ENCODE results near the gene PFKFB4.
A peak's percentile ranks its signal among the peaks of the same experiment; 100 is the strongest.

Gene PFKFB4

GRCh38 chr3:48516571-48516970, 40.0 kb downstream of the PFKFB4 start:
- no peak overlapping the region for H3K4me3 ChIP-seq (ENCODE audit: low read length)
- no peak for DNase-seq (ENCODE audit: low read depth)
- TF ChIP-seq CTCF (IDR thresholded peaks at IDR 0.05; ENCODE audit: insufficient read depth, low read depth, low read length, missing control alignments), result no peak

GRCh38 chr3:48514431-48515227, 42.0 kb downstream of the PFKFB4 start:
- H3K4me3 ChIP-seq (ENCODE audit: low read length), result no peak overlapping the region
- no peak for DNase-seq (ENCODE audit: low read depth)
- TF ChIP-seq CTCF (IDR thresholded peaks at IDR 0.05; ENCODE audit: insufficient read depth, low read depth, low read length, missing control alignments), result no peak

- no peak overlapping the region for H3K4me3 ChIP-seq (ENCODE audit: low read length)
- TF ChIP-seq CTCF (IDR thresholded peaks at IDR 0.05; ENCODE audit: insufficient read depth, low read depth, low read length, missing control alignments), result no peak
- no peak for DNase-seq (ENCODE audit: low read depth)
Observed at GRCh38 chr3:48511551-48511950, 45.1 kb downstream of the PFKFB4 start.

GRCh38 chr3:48507256-48508061, 49.1 kb downstream of the PFKFB4 start:
- DNase-seq (ENCODE audit: low read depth), result peak; percentile 85
- peak; percentile 52 for TF ChIP-seq CTCF (IDR thresholded peaks at IDR 0.05; ENCODE audit: insufficient read depth, low read depth, low read length, missing control alignments)
- no peak overlapping the region for H3K4me3 ChIP-seq (ENCODE audit: low read length)

GRCh38 chr3:48505968-48506504, 50.6 kb downstream of the PFKFB4 start:
- no peak for TF ChIP-seq CTCF (IDR thresholded peaks at IDR 0.05; ENCODE audit: insufficient read depth, low read depth, low read length, missing control alignments)
- DNase-seq (ENCODE audit: low read depth), result no peak
- no peak overlapping the region for H3K4me3 ChIP-seq (ENCODE audit: low read length)

- H3K4me3 ChIP-seq (ENCODE audit: low read length), result no peak overlapping the region
- TF ChIP-seq CTCF (IDR thresholded peaks at IDR 0.05; ENCODE audit: insufficient read depth, low read depth, low read length, missing control alignments), result no peak
- no peak for DNase-seq (ENCODE audit: low read depth)
Observed at GRCh38 chr3:48505146-48505545, 51.5 kb downstream of the PFKFB4 start.

Measured in epithelial cell of esophagus (primary cell).